ENCODE measurements around the gene GHRH.
A peak's percentile ranks its signal among the peaks of the same experiment; 100 is the strongest.

GHRH gene

GRCh38 chr20:37293301-37293943 is 31.8 kb upstream of the GHRH start:
- H3K9me3 ChIP-seq (ENCODE audit: severe bottlenecking) = no peaks in the 10 kb centered on the region
- no peak overlapping the region for H3K4me3 ChIP-seq (ENCODE audit: severe bottlenecking)
- ATAC-seq (ENCODE audit: low read depth) (no peak), DNase-seq (ENCODE audit: low spot score) (no peak)
- peak overlapping the region; percentile 97 for H3K27ac ChIP-seq (ENCODE audit: poor library complexity, severe bottlenecking)
- H3K36me3 ChIP-seq (ENCODE audit: low read depth) = peaks cover 50% of the 10 kb centered on the region
- no peaks in the 10 kb centered on the region for H3K27me3 ChIP-seq (ENCODE audit: insufficient read depth, poor library complexity, severe bottlenecking)
- peaks cover 66% of the 10 kb centered on the region for H3K4me1 ChIP-seq (ENCODE audit: insufficient read depth, poor library complexity, severe bottlenecking)
- no peak for TF ChIP-seq CTCF (IDR thresholded peaks at IDR 0.05; ENCODE audit: poor library complexity, severe bottlenecking)

- ATAC-seq (ENCODE audit: low read depth) = no peak
- H3K4me1 ChIP-seq (ENCODE audit: insufficient read depth, poor library complexity, severe bottlenecking) = peaks cover 54% of the 10 kb centered on the region
- H3K27ac ChIP-seq (ENCODE audit: poor library complexity, severe bottlenecking) = peak overlapping the region; percentile 97
- H3K36me3 ChIP-seq (ENCODE audit: low read depth) = peaks cover 40% of the 10 kb centered on the region
- TF ChIP-seq CTCF (IDR thresholded peaks at IDR 0.05; ENCODE audit: poor library complexity, severe bottlenecking) = no peak
- no peaks in the 10 kb centered on the region for H3K27me3 ChIP-seq (ENCODE audit: insufficient read depth, poor library complexity, severe bottlenecking)
- no peaks in the 10 kb centered on the region for H3K9me3 ChIP-seq (ENCODE audit: severe bottlenecking)
- no peak overlapping the region for H3K4me3 ChIP-seq (ENCODE audit: severe bottlenecking)
- no peak for DNase-seq (ENCODE audit: low spot score)
Observed at GRCh38 chr20:37291724-37292126, 30.1 kb upstream of the GHRH start.

GRCh38 chr20:37290158-37290810 is 28.7 kb upstream of the GHRH start:
- DNase-seq (ENCODE audit: low spot score) = no peak
- Histone ChIP-seq H3K4me3 (ENCODE audit: severe bottlenecking) (peak overlapping the region; percentile 87), H3K36me3 (ENCODE audit: low read depth) (peaks cover 40% of the 10 kb centered on the region), H3K9me3 (ENCODE audit: severe bottlenecking) (no peaks in the 10 kb centered on the region), H3K27ac (ENCODE audit: poor library complexity, severe bottlenecking) (peak overlapping the region; percentile 97), H3K4me1 (ENCODE audit: insufficient read depth, poor library complexity, severe bottlenecking) (peaks cover 39% of the 10 kb centered on the region), H3K27me3 (ENCODE audit: insufficient read depth, poor library complexity, severe bottlenecking) (no peaks in the 10 kb centered on the region)
- ATAC-seq (ENCODE audit: low read depth) = no peak
- TF ChIP-seq CTCF (IDR thresholded peaks at IDR 0.05; ENCODE audit: poor library complexity, severe bottlenecking) = no peak

GRCh38 chr20:37288091-37288490 is 26.5 kb upstream of the GHRH start:
- H3K9me3 ChIP-seq (ENCODE audit: severe bottlenecking) = no peaks in the 10 kb centered on the region
- ATAC-seq (ENCODE audit: low read depth) = no peak
- no peak for TF ChIP-seq CTCF (IDR thresholded peaks at IDR 0.05; ENCODE audit: poor library complexity, severe bottlenecking)
- peak; percentile 73 for DNase-seq (ENCODE audit: low spot score)
- H3K4me1 ChIP-seq (ENCODE audit: insufficient read depth, poor library complexity, severe bottlenecking) = peaks cover 23% of the 10 kb centered on the region
- no peaks in the 10 kb centered on the region for H3K27me3 ChIP-seq (ENCODE audit: insufficient read depth, poor library complexity, severe bottlenecking)
- H3K4me3 ChIP-seq (ENCODE audit: severe bottlenecking) = no peak overlapping the region
- H3K27ac ChIP-seq (ENCODE audit: poor library complexity, severe bottlenecking) = peak overlapping the region; percentile 97
- H3K36me3 ChIP-seq (ENCODE audit: low read depth) = peaks cover 27% of the 10 kb centered on the region
